ENCODE measurements around the gene ANXA4. TPM values are rescaled to one million over a fixed set of nuclear protein-coding genes. Genes with fewer than 3 reads are reported as not detected.

The ANXA4 gene
- total and polyA plus RNA-seq, 2 experiments from 2014 or later: 6.7 to 11.5 TPM

DNA sequence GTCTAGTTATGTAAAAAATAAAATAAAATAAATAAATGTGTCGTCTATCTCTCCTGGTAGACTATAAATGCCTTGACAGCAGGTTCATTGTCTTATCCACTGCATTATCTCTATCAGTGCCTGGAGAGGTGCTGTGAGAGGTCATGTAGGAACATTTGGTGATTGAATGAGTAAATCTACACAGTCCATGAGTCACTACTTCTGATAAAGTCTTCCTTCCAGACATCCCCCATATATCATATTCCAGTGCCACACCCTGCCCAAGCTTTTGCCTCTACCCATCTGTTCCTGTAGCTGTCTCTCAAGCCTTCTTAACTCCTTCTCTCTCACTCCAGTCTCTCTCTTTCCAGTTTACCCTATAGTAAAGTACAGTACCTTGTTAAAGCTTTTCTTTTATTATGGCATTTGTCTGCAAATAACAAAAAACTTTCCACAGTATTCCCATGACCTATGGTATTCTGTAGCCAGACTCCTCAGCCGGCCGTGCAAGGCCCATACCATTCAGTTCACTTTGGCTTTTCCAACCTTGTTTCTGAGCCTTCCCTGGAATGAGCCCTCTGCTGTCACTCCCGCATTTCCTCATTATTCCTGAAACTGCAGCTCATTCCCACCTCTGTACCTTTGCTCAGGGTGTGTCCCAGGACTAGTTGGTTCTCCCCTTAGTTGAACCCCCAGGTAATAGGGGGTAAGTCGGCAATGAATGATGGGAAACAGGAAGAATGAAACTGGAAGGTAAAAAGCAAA lies 37.5 kb downstream of the ANXA4 start:
- Histone ChIP-seq H3K27me3 (ENCODE audit: insufficient read depth) (no peaks in the 10 kb centered on the region), H3K4me3 (no peak overlapping the region), H3K79me2 (replicated peaks; ENCODE audit: insufficient read depth) (no peaks in the 10 kb centered on the region), H3K27ac (ENCODE audit: low read depth) (peak overlapping the region; percentile 30; the same call in 1 of the 2 replicates), H3K4me1 (ENCODE audit: insufficient read depth) (peaks cover 49% of the 10 kb centered on the region), H3K9me2 (ENCODE audit: insufficient read depth) (no peaks in the 10 kb centered on the region), H3K36me3 (ENCODE audit: insufficient read depth) (no peaks in the 10 kb centered on the region), H3K4me2 (no peak overlapping the region), H2AFZ (no peak overlapping the region), H3F3A (replicated peaks; ENCODE audit: low read depth) (no peaks in the 10 kb centered on the region), H4K20me1 (replicated peaks; ENCODE audit: insufficient read depth) (no peaks in the 10 kb centered on the region)
- Mint-ChIP-seq H3K4me3 (no peak overlapping the region), H3K4me1 (peaks cover 58% of the 10 kb centered on the region), H3K27ac (peak overlapping the region; percentile 31; the same call in 1 of the 2 replicates), H3K9me3 (peaks cover 8% of the 10 kb centered on the region; the same call in 2 of the 3 replicates), H3K27me3 (ENCODE audit: insufficient read depth, low read depth, poor library complexity) (peaks cover 3% of the 10 kb centered on the region), H3K36me3 (ENCODE audit: low read depth) (no peaks in the 10 kb centered on the region; the same call in 2 of the 3 replicates)
- no peak for ATAC-seq
- TF ChIP-seq, protein P1, sequence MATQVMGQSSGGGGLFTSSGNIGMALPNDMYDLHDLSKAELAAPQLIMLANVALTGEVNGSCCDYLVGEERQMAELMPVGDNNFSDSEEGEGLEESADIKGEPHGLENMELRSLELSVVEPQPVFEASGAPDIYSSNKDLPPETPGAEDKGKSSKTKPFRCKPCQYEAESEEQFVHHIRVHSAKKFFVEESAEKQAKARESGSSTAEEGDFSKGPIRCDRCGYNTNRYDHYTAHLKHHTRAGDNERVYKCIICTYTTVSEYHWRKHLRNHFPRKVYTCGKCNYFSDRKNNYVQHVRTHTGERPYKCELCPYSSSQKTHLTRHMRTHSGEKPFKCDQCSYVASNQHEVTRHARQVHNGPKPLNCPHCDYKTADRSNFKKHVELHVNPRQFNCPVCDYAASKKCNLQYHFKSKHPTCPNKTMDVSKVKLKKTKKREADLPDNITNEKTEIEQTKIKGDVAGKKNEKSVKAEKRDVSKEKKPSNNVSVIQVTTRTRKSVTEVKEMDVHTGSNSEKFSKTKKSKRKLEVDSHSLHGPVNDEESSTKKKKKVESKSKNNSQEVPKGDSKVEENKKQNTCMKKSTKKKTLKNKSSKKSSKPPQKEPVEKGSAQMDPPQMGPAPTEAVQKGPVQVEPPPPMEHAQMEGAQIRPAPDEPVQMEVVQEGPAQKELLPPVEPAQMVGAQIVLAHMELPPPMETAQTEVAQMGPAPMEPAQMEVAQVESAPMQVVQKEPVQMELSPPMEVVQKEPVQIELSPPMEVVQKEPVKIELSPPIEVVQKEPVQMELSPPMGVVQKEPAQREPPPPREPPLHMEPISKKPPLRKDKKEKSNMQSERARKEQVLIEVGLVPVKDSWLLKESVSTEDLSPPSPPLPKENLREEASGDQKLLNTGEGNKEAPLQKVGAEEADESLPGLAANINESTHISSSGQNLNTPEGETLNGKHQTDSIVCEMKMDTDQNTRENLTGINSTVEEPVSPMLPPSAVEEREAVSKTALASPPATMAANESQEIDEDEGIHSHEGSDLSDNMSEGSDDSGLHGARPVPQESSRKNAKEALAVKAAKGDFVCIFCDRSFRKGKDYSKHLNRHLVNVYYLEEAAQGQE (IDR thresholded peaks at IDR 0.05; ENCODE audit: unreplicated experiment): no peak
- TF ChIP-seq EZH2phosphoT487 (IDR thresholded peaks at IDR 0.05; ENCODE audit: unreplicated experiment) (no peak), POLR2AphosphoS5 (IDR thresholded peaks at IDR 0.05; ENCODE audit: low read depth) (no peak), JUNB (IDR thresholded peaks at IDR 0.05; ENCODE audit: unreplicated experiment) (no peak), EZH2 (IDR thresholded peaks at IDR 0.05; ENCODE audit: low read depth, unreplicated experiment) (no peak), NANOG (IDR thresholded peaks at IDR 0.05; ENCODE audit: borderline replicate concordance) (no peak)
- TF ChIP-seq, protein P2, sequence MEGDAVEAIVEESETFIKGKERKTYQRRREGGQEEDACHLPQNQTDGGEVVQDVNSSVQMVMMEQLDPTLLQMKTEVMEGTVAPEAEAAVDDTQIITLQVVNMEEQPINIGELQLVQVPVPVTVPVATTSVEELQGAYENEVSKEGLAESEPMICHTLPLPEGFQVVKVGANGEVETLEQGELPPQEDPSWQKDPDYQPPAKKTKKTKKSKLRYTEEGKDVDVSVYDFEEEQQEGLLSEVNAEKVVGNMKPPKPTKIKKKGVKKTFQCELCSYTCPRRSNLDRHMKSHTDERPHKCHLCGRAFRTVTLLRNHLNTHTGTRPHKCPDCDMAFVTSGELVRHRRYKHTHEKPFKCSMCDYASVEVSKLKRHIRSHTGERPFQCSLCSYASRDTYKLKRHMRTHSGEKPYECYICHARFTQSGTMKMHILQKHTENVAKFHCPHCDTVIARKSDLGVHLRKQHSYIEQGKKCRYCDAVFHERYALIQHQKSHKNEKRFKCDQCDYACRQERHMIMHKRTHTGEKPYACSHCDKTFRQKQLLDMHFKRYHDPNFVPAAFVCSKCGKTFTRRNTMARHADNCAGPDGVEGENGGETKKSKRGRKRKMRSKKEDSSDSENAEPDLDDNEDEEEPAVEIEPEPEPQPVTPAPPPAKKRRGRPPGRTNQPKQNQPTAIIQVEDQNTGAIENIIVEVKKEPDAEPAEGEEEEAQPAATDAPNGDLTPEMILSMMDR (conservative IDR thresholded peaks at IDR 0.05; ENCODE audit: low read depth in 2 of 2): no peak
- TF ChIP-seq, protein P3, sequence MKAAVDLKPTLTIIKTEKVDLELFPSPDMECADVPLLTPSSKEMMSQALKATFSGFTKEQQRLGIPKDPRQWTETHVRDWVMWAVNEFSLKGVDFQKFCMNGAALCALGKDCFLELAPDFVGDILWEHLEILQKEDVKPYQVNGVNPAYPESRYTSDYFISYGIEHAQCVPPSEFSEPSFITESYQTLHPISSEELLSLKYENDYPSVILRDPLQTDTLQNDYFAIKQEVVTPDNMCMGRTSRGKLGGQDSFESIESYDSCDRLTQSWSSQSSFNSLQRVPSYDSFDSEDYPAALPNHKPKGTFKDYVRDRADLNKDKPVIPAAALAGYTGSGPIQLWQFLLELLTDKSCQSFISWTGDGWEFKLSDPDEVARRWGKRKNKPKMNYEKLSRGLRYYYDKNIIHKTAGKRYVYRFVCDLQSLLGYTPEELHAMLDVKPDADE (IDR thresholded peaks at IDR 0.05): no peak
- TF ChIP-seq, protein P4, sequence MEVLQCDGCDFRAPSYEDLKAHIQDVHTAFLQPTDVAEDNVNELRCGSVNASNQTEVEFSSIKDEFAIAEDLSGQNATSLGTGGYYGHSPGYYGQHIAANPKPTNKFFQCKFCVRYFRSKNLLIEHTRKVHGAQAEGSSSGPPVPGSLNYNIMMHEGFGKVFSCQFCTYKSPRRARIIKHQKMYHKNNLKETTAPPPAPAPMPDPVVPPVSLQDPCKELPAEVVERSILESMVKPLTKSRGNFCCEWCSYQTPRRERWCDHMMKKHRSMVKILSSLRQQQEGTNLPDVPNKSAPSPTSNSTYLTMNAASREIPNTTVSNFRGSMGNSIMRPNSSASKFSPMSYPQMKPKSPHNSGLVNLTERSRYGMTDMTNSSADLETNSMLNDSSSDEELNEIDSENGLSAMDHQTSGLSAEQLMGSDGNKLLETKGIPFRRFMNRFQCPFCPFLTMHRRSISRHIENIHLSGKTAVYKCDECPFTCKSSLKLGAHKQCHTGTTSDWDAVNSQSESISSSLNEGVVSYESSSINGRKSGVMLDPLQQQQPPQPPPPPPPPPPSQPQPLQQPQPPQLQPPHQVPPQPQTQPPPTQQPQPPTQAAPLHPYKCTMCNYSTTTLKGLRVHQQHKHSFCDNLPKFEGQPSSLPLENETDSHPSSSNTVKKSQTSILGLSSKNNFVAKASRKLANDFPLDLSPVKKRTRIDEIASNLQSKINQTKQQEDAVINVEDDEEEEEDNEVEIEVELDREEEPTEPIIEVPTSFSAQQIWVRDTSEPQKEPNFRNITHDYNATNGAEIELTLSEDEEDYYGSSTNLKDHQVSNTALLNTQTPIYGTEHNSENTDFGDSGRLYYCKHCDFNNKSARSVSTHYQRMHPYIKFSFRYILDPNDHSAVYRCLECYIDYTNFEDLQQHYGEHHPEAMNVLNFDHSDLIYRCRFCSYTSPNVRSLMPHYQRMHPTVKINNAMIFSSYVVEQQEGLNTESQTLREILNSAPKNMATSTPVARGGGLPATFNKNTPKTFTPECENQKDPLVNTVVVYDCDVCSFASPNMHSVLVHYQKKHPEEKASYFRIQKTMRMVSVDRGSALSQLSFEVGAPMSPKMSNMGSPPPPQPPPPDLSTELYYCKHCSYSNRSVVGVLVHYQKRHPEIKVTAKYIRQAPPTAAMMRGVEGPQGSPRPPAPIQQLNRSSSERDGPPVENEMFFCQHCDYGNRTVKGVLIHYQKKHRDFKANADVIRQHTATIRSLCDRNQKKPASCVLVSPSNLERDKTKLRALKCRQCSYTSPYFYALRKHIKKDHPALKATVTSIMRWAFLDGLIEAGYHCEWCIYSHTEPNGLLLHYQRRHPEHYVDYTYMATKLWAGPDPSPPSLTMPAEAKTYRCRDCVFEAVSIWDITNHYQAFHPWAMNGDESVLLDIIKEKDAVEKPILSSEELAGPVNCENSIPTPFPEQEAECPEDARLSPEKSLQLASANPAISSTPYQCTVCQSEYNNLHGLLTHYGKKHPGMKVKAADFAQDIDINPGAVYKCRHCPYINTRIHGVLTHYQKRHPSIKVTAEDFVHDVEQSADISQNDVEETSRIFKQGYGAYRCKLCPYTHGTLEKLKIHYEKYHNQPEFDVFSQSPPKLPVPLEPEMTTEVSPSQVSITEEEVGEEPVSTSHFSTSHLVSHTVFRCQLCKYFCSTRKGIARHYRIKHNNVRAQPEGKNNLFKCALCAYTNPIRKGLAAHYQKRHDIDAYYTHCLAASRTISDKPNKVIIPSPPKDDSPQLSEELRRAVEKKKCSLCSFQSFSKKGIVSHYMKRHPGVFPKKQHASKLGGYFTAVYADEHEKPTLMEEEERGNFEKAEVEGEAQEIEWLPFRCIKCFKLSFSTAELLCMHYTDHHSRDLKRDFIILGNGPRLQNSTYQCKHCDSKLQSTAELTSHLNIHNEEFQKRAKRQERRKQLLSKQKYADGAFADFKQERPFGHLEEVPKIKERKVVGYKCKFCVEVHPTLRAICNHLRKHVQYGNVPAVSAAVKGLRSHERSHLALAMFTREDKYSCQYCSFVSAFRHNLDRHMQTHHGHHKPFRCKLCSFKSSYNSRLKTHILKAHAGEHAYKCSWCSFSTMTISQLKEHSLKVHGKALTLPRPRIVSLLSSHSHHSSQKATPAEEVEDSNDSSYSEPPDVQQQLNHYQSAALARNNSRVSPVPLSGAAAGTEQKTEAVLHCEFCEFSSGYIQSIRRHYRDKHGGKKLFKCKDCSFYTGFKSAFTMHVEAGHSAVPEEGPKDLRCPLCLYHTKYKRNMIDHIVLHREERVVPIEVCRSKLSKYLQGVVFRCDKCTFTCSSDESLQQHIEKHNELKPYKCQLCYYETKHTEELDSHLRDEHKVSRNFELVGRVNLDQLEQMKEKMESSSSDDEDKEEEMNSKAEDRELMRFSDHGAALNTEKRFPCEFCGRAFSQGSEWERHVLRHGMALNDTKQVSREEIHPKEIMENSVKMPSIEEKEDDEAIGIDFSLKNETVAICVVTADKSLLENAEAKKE (CRISPR knock-in tag; IDR thresholded peaks at IDR 0.05): no peak
- no peak for DNase-seq (ENCODE audit: low spot score)
